Measurements from ENCODE around the gene CDH23. TPM values are rescaled to one million over a fixed set of nuclear protein-coding genes. Genes with fewer than 3 reads are reported as not detected.

Gene CDH23
- total and polyA plus RNA-seq, 10 of the 15 experiments (the other 5 are each of a cell fraction or from before 2014, with no cell fraction given) = 0.09 to 0.40 (median 0.15) TPM; not detected in 1

DNA sequence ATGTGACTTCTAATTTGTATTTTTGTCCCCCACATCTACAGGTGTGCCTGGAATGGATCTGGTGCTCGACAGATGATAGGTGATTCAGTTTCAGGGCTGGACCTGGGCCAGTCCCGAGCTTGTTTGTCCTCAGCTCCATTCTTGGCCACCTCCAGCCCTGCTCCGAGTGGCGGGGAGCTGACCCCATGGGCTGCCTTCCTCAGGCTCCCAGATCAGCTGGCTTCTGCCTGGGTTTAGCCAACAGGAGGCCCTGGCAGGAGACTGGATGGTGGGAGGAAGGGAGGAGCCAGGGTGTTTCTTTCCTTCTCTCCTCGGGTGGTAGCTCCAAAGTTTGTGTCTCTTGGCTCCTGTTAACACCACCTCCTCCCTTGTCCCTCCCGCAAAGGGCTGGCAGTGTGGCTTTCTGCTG, 75.2 kb downstream of the CDH23 start:
- SMC1A ChIA-PET (ENCODE audit: uncharacterized antibody, unreplicated experiment) = interaction anchor here (0.8 to 1.0 kb wide), 2 partner anchors 97 to 129 kb away, joined by 3 read pairs; no protein-coding TSS in a partner anchor
- DNase-seq (ENCODE audit: low read depth, low spot score) (no peak), FAIRE-seq (no peak), ATAC-seq (no peak)
- H3K27ac ChIP-seq (ENCODE audit: control insufficient read depth, insufficient read depth) = no peak overlapping the region
- no peak overlapping the region for H3K9ac ChIP-seq (ENCODE audit: control insufficient read depth, insufficient read depth, low read length)
- H3K4me1 ChIP-seq (ENCODE audit: control insufficient read depth, insufficient read depth, low read length) = no peaks in the 10 kb centered on the region
- intact Hi-C loops (cut with micrococcal nuclease; ENCODE audit: unreplicated experiment) = no loop called here
- no peak overlapping the region for H3K4me3 ChIP-seq
- H4K20me1 ChIP-seq (ENCODE audit: control insufficient read depth, insufficient read depth) = no peaks in the 10 kb centered on the region
- RAD21 ChIA-PET (ENCODE audit: unreplicated experiment) = no interaction called here
- no peaks in the 10 kb centered on the region for H3K79me2 ChIP-seq (ENCODE audit: control insufficient read depth, insufficient read depth, low read length)
- no peaks in the 10 kb centered on the region for H3K36me3 ChIP-seq (ENCODE audit: control insufficient read depth in 2 of 2, insufficient read depth in 2 of 2, low read length in 1 of 2)
- no peak overlapping the region for H2AFZ ChIP-seq (ENCODE audit: control insufficient read depth, low read depth, low read length)
- TF ChIP-seq MYC (IDR thresholded peaks at IDR 0.05; ENCODE audit: insufficient read depth, insufficient read length, insufficient replicate concordance, low read length, severe bottlenecking) (no peak), NBN (IDR thresholded peaks at IDR 0.05) (no peak), SP1 (IDR thresholded peaks at IDR 0.05; ENCODE audit: low read depth, low read length) (no peak)
- POLR2A ChIA-PET = no interaction called here
- CTCF ChIA-PET = interaction anchor here (0.6 to 1.0 kb wide), 2 partner anchors 14 to 874 kb away, joined by 3 read pairs; no protein-coding TSS in a partner anchor
- H3K9me3 ChIP-seq (replicated peaks; ENCODE audit: control insufficient read depth, insufficient read depth, low read length) = no peaks in the 10 kb centered on the region
- no peak overlapping the region for H3K4me2 ChIP-seq (ENCODE audit: control insufficient read depth, insufficient read depth)
- WGBS (ENCODE audit: insufficient coverage, insufficient replicate concordance, low lambda C conversion rate, missing lambda C conversion rate) = 22% methylated on average over 5 of the region's 6 CpGs
- H3K27me3 ChIP-seq (replicated peaks in 1 of 2; ENCODE audit: control insufficient read depth in 2 of 2, insufficient read depth in 2 of 2, low read length in 1 of 2) = peaks cover 0 to 2% of the 10 kb centered on the region in 2 experiments; a peak in 2 of 4 replicates
- in situ Hi-C loops (cut with MboI) = no loop called here
- BruUV-seq (replicated peaks) = no TSS peak

DNA sequence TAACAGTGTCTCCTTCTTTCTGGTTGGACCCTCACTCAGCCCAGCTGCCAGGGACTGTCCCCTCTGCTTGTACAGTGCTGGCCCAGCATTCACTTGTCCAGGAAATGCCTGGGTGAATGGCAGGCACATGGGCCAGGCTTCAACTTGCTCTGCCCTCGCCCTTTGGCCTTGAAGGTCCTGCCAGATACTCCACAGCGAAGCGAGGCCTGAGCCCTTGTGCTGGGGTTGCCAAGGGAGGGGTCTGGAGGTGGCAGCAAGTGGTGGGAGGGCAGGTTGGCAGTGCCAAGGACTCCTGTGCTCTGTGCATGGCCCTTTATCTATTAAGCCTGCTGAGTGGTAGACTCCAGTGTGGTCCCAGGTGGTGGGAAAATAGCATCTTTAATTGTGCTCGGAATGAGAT, 75.7 kb downstream of the CDH23 start:
- H3K4me1 ChIP-seq (ENCODE audit: control insufficient read depth, insufficient read depth, low read length) = no peaks in the 10 kb centered on the region
- no peak overlapping the region for H2AFZ ChIP-seq (ENCODE audit: control insufficient read depth, low read depth, low read length)
- no peaks in the 10 kb centered on the region for H3K79me2 ChIP-seq (ENCODE audit: control insufficient read depth, insufficient read depth, low read length)
- no TSS peak for BruUV-seq (replicated peaks)
- H3K27ac ChIP-seq (ENCODE audit: control insufficient read depth, insufficient read depth) = no peak overlapping the region
- H3K9ac ChIP-seq (ENCODE audit: control insufficient read depth, insufficient read depth, low read length) = no peak overlapping the region
- in situ Hi-C loops (cut with MboI) (no loop called here), intact Hi-C loops (cut with micrococcal nuclease; ENCODE audit: unreplicated experiment) (no loop called here)
- H3K27me3 ChIP-seq (replicated peaks in 1 of 2; ENCODE audit: control insufficient read depth in 2 of 2, insufficient read depth in 2 of 2, low read length in 1 of 2) = peaks cover 0 to 2% of the 10 kb centered on the region in 2 experiments; a peak in 2 of 4 replicates
- CTCF ChIA-PET = interaction anchor here (0.6 to 1.0 kb wide), 2 partner anchors 14 to 873 kb away, joined by 3 read pairs; no protein-coding TSS in a partner anchor
- POLR2A ChIA-PET = no interaction called here
- DNase-seq (ENCODE audit: low read depth, low spot score) = no peak
- H3K36me3 ChIP-seq (ENCODE audit: control insufficient read depth in 2 of 2, insufficient read depth in 2 of 2, low read length in 1 of 2) = no peaks in the 10 kb centered on the region
- SMC1A ChIA-PET (ENCODE audit: uncharacterized antibody, unreplicated experiment) = interaction anchor here (0.8 kb wide), 1 partner anchor 129 kb away, joined by 3 read pairs; no protein-coding TSS in a partner anchor
- TF ChIP-seq POLR2A (IDR thresholded peaks at IDR 0.05; ENCODE audit: low read depth, low read length) (no peak), NR2C2 (IDR thresholded peaks at IDR 0.05; ENCODE audit: borderline replicate concordance, control insufficient read depth, insufficient read length, low read depth) (no peak), SMAD1 (IDR thresholded peaks at IDR 0.05; ENCODE audit: low read depth, partially characterized antibody) (no peak)
- H4K20me1 ChIP-seq (ENCODE audit: control insufficient read depth, insufficient read depth) = no peaks in the 10 kb centered on the region
- H3K4me3 ChIP-seq = no peak overlapping the region
- no peak for ATAC-seq
- RAD21 ChIA-PET (ENCODE audit: unreplicated experiment) = no interaction called here
- FAIRE-seq = no peak
- 4% methylated on average over 4 of the region's 4 CpGs for WGBS (ENCODE audit: insufficient coverage, insufficient replicate concordance, low lambda C conversion rate, missing lambda C conversion rate)
- no peaks in the 10 kb centered on the region for H3K9me3 ChIP-seq (replicated peaks; ENCODE audit: control insufficient read depth, insufficient read depth, low read length)
- no peak overlapping the region for H3K4me2 ChIP-seq (ENCODE audit: control insufficient read depth, insufficient read depth)

All from GM12878 (cell line).